C4-2B (cell line): ENCODE measurements around the gene CD300LG.

Experiments used
- CTCF ChIP-seq: fragments of 450-650 bp; conservative IDR thresholded peaks from 2 replicates; pipeline ENCODE4 v1.5.1; 2017; ENCODE audit warnings: mild to moderate bottlenecking
- ZFX ChIP-seq: fragments of 450-650 bp; IDR thresholded peaks from 2 replicates; pipeline ENCODE4 v1.6.1; 2017

GRCh38 chr17:43803758-43804157 is 43.2 kb upstream of the CD300LG start:
- TF ChIP-seq CTCF (no peak), ZFX (no peak)
